HepG2 (cell line): ENCODE data around the gene CIITA. TPM values are rescaled to one million over a fixed set of nuclear protein-coding genes. Genes with fewer than 3 reads are reported as not detected.

Experiments used
- ATAC-seq: fragments of 200-7000 bp; cut with Tn5 transposase; 3 replicates; pipeline ENCODE4 v1.9.1; 2020; ENCODE audit warnings: mild to moderate bottlenecking, moderate library complexity
- BruUV-seq: library from RNA; stranded (reverse); fragments of 400-500 nt; replicated peaks from 2 replicates; lab custom pipeline; 2021; lab: Mats Ljungman, UMichigan
- CTCF ChIA-PET: fragments of 300-600 bp; formaldehyde crosslinking; extraction: SDS; loops from one replicate; lab custom pipeline; 2021; ENCODE audit warnings: low total read pairs, inconsistent platforms, low intra/inter-chr PET ratio; lab: Yijun Ruan, JAX
- POLR2A ChIA-PET: fragments of 350-600 bp; sonication (Branson Sonifier 250); formaldehyde crosslinking; loops from one replicate; lab custom pipeline; 2020; ENCODE audit warnings: antibody characterized with exemption, inconsistent platforms; lab: Yijun Ruan, JAX
- DNase-seq: peaks from one replicate; pipeline ENCODE4 v3.0.0-alpha.2; 2015; ENCODE audit warnings: low spot score
- FAIRE-seq: peaks from 3 replicates; lab custom pipeline; 2011; peaks lifted over from hg19 to GRCh38; lab: Jason Lieb, UNC
- H2AFZ ChIP-seq: one replicate; pipeline ENCODE4 v1.6.1; 2011; ENCODE audit warnings: low read length, inconsistent platforms
- H3K27ac ChIP-seq: fragments of 300-600 bp; 3 replicates; pipeline ENCODE4 v1.8.0; 2011; ENCODE audit warnings: mixed run types, mild to moderate bottlenecking, mixed read lengths, low read length, inconsistent platforms; ENCODE audit not compliant: insufficient read depth; ENCODE audit errors: extremely low read length
- H3K27me3 ChIP-seq, 2 experiments: fragments of 200-600 bp in 1 of 2; 2 replicates in 1 of 2; 3 replicates in 1 of 2; pipeline versions ENCODE4 v1.6.0 to v1.8.0; 2011; ENCODE audit warnings: low read length in 2 of 2, mild to moderate bottlenecking in 2 of 2, moderate library complexity in 2 of 2, inconsistent platforms in 1 of 2; ENCODE audit not compliant: insufficient read depth in 2 of 2, control insufficient read depth in 1 of 2
- H3K36me3 ChIP-seq, 2 experiments: fragments of 200-600 bp in 1 of 2; replicated peaks in 1 of 2; 2 replicates in 1 of 2; 3 replicates in 1 of 2; pipeline versions ENCODE4 v1.5.1 to v1.8.0; 2011; ENCODE audit warnings: low read length in 2 of 2, inconsistent platforms in 1 of 2; ENCODE audit not compliant: insufficient read depth in 2 of 2, control insufficient read depth in 1 of 2
- H3K4me1 ChIP-seq: 2 replicates; pipeline ENCODE4 v1.5.1; 2012; ENCODE audit warnings: low read length, inconsistent platforms; ENCODE audit not compliant: insufficient read depth
- H3K4me2 ChIP-seq: 2 replicates; pipeline ENCODE4 v1.6.0; 2011; ENCODE audit warnings: low read depth, low read length, inconsistent platforms
- H3K4me3 ChIP-seq, 3 experiments: fragments of 200-600 bp in 1 of 3; sonication (generic), shearing (Covaris generic) in 1 of 3; replicated peaks in 1 of 3; 2 replicates each; pipeline ENCODE4 v1.5.1; 2011 to 2016; ENCODE audit warnings: low read length in 3 of 3, inconsistent platforms in 2 of 3, low read depth in 2 of 3, mild to moderate bottlenecking in 2 of 3, control low read depth in 1 of 3, mixed read lengths in 1 of 3; ENCODE audit not compliant: insufficient read depth in 1 of 3
- H3K79me2 ChIP-seq: one replicate; pipeline ENCODE4 v1.6.1; 2011; ENCODE audit warnings: low read length, inconsistent platforms; ENCODE audit not compliant: insufficient read depth
- H3K9ac ChIP-seq: 2 replicates; pipeline ENCODE4 v1.6.0; 2011; ENCODE audit warnings: mild to moderate bottlenecking, low read depth, low read length, inconsistent platforms; ENCODE audit not compliant: insufficient read depth
- H3K9me3 ChIP-seq: 2 replicates; pipeline ENCODE4 v1.5.1; 2012; ENCODE audit warnings: mild to moderate bottlenecking, low read length
- H4K20me1 ChIP-seq: 2 replicates; pipeline ENCODE4 v1.6.0; 2011; ENCODE audit warnings: inconsistent platforms, mild to moderate bottlenecking, low read length, moderate library complexity; ENCODE audit not compliant: insufficient read depth
- ARHGAP35 ChIP-seq: sonication (generic); formaldehyde crosslinking; IDR thresholded peaks from 2 replicates; pipeline ENCODE4 v1.9.0; 2022; ENCODE audit warnings: mild to moderate bottlenecking, inconsistent platforms, moderate library complexity, missing genetic modification reagents, borderline replicate concordance
- BRCA1 ChIP-seq: sonication (generic); formaldehyde crosslinking; IDR thresholded peaks from 2 replicates; pipeline ENCODE4 v1.4.0; 2020; ENCODE audit warnings: missing genetic modification reagents
- ELF3 ChIP-seq: IDR thresholded peaks from 2 replicates; pipeline ENCODE4 v1.6.1; 2016; ENCODE audit warnings: missing genetic modification reagents, missing compliant biosample characterization
- MAF1 ChIP-seq: sonication (generic); formaldehyde crosslinking; IDR thresholded peaks from 2 replicates; pipeline ENCODE4 v1.5.0; 2020; ENCODE audit warnings: missing genetic modification reagents, borderline replicate concordance
- RFX5 ChIP-seq: IDR thresholded peaks from 2 replicates; pipeline ENCODE4 v1.6.1; 2011; ENCODE audit warnings: low read depth, low read length, improper control_type of control experiment
- SOX6 ChIP-seq, 2 experiments: fragments of 450-650 bp in 1 of 2; sonication (generic) in 1 of 2; formaldehyde crosslinking in 1 of 2; IDR thresholded peaks; 2 replicates each; pipeline versions ENCODE4 v1.4.0 to v1.6.1; 2017 to 2020; ENCODE audit warnings: antibody characterized with exemption in 1 of 2, mild to moderate bottlenecking in 1 of 2, missing genetic modification reagents in 1 of 2
- ZNF747 ChIP-seq: sonication (generic); formaldehyde crosslinking; IDR thresholded peaks from 2 replicates; pipeline ENCODE4 v1.8.1; 2023; ENCODE audit warnings: missing genetic modification reagents, mild to moderate bottlenecking, borderline replicate concordance
- WGBS: methylation state at CpG from one replicate; pipeline ENCODE4 v1.1.6; 2017; ENCODE audit warnings: low lambda C conversion rate; 5-methylcytosine and 5-hydroxymethylcytosine counted together
- in situ Hi-C: cut with HindIII; loops from 2 replicates; pipeline ENCODE4 v1.10.0; 2017; ENCODE audit warnings: low pct_unique_long_range_greater_than_20kb; ENCODE audit not compliant: extremely low pct_ligation_motif_present
- intact Hi-C: fragments of 100-400 bp; cut with micrococcal nuclease; formaldehyde crosslinking; loops from one replicate; pipeline ENCODE4 v1.10.0; 2022; ENCODE audit not compliant: unreplicated experiment
- polyA plus RNA-seq, 8 experiments: library from polyadenylated mRNA; depleted of rRNA in 3 of 8; stranded (reverse) in 7 of 8; unstranded in 1 of 8; fragments of >200 nt; fragmentation: Illumina TruSeq in 4 of 8; extraction: Trizol in 4 of 8; gene quantifications; 2 replicates each; pipeline versions ENCODE4 v1.2.1 to v1.2.3, GENCODE V29; 2011 to 2016; ENCODE audit warnings: low read depth in 4 of 8, missing spikeins in 1 of 8, mixed read lengths in 1 of 8; ENCODE audit not compliant: insufficient read depth in 1 of 8
- total RNA-seq, 5 experiments: library from RNA; depleted of rRNA; stranded (reverse); fragments of >200 nt; fragmentation: Illumina TruSeq; extraction: Trizol; gene quantifications; 2 replicates each; pipeline ENCODE4 v1.2.3, GENCODE V29; 2016; ENCODE audit warnings: low read depth in 1 of 5
- TF ChIP-seq, protein P1 (sequence below), 2 experiments: IDR thresholded peaks; 2 replicates each; pipeline ENCODE4 v1.6.1; 2011 to 2012; ENCODE audit warnings: low read length in 2 of 2, borderline replicate concordance in 1 of 2, low read depth in 1 of 2, mild to moderate bottlenecking in 1 of 2, moderate library complexity in 1 of 2
- TF ChIP-seq, protein P2 (sequence below): sonication (generic); formaldehyde crosslinking; IDR thresholded peaks from 2 replicates; pipeline ENCODE4 v1.4.0; 2020; ENCODE audit warnings: missing genetic modification reagents, low read depth, mild to moderate bottlenecking, borderline replicate concordance
- TF ChIP-seq, protein P3 (sequence below): IDR thresholded peaks from 2 replicates; pipeline ENCODE4 v1.6.1; 2016; ENCODE audit warnings: low read depth
- TF ChIP-seq, protein P4 (sequence below): IDR thresholded peaks from 2 replicates; pipeline ENCODE4 v1.6.1; 2016; ENCODE audit warnings: low read depth, control low read depth
- TF ChIP-seq, protein P5 (sequence below): sonication (generic); formaldehyde crosslinking; IDR thresholded peaks from 2 replicates; pipeline ENCODE4 v1.5.0; 2020; ENCODE audit warnings: mild to moderate bottlenecking, missing genetic modification reagents

CIITA gene
- total and polyA plus RNA-seq, 2 of the 13 experiments (the other 11 are each of a cell fraction or from before 2014, with no cell fraction given): 0.08 to 0.09 TPM

DNA sequence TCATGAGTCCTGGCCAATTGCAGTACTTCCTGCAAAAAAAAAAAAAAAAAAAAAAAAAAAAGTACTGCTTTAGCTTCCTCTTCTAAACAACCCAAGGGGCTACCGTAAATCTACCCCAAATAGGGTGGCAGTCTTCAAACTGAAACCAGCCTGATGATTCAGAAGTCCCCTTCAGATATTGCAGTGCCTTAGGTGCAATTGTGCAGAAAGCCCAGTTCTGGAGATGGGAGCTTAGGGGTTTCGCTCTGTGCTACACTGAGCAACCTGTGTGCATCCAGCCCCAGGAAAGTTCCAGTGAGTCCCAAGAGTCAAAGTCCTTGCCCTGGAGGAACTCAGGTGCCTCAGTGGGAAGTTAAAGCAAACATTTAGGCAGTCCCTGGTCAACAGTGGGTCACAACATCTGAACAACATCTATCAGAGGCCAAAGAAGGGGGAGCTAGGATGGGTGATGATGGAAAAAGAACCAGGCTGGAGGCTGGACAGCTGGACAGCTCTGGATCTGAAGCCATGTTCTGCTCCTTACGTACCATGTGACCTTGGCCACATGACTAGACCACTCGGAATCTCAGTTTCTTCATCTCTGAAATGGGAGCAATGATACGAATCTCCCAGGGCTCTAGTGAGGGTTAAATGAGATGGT is 6.7 kb upstream of the CIITA start:
- FAIRE-seq: peak; percentile 73
- in situ Hi-C loops (no loop called here), intact Hi-C loops (no loop called here)
- no peak overlapping the region for H3K27ac ChIP-seq
- no peaks in the 10 kb centered on the region for H3K36me3 ChIP-seq
- POLR2A ChIA-PET: interaction anchor here (0.8 kb wide), 1 partner anchor 126 kb away, joined by 4 read pairs; no protein-coding TSS in a partner anchor
- no peaks in the 10 kb centered on the region for H4K20me1 ChIP-seq
- H3K27me3 ChIP-seq: peaks cover 3 to 22% of the 10 kb centered on the region in 2 experiments; a peak in 3 of 5 replicates
- no peaks in the 10 kb centered on the region for H3K9me3 ChIP-seq
- peak; percentile 64 for DNase-seq
- no peaks in the 10 kb centered on the region for H3K79me2 ChIP-seq
- H2AFZ ChIP-seq: no peak overlapping the region
- peak; percentile 67 for ATAC-seq
- CTCF ChIA-PET: no interaction called here
- no peak overlapping the region for H3K9ac ChIP-seq
- H3K4me2 ChIP-seq: peak overlapping the region; percentile 50
- no peak overlapping the region for H3K4me3 ChIP-seq
- peaks cover 39% of the 10 kb centered on the region for H3K4me1 ChIP-seq
- WGBS: 12% methylated on average over 5 of the region's 5 CpGs
- no TSS peak for BruUV-seq
- TF ChIP-seq BRCA1 (0 out of 2 replicates have a peak, but pooled peaks have one; percentile 37), SOX6 (IDR thresholded peaks at IDR 0.05) (no peak), SOX6 (CRISPR knock-in tag; IDR thresholded peaks at IDR 0.05) (no peak), MAF1 (CRISPR knock-in tag) (0 out of 2 replicates have a peak, but pooled peaks have one; percentile 35), ARHGAP35 (CRISPR knock-in tag) (no peak), ELF3 (CRISPR knock-in tag) (peak; percentile 71; the same call in 1 of the 2 replicates), RFX5 (no peak), ZNF747 (CRISPR knock-in tag) (no peak)
- TF ChIP-seq, protein P1, sequence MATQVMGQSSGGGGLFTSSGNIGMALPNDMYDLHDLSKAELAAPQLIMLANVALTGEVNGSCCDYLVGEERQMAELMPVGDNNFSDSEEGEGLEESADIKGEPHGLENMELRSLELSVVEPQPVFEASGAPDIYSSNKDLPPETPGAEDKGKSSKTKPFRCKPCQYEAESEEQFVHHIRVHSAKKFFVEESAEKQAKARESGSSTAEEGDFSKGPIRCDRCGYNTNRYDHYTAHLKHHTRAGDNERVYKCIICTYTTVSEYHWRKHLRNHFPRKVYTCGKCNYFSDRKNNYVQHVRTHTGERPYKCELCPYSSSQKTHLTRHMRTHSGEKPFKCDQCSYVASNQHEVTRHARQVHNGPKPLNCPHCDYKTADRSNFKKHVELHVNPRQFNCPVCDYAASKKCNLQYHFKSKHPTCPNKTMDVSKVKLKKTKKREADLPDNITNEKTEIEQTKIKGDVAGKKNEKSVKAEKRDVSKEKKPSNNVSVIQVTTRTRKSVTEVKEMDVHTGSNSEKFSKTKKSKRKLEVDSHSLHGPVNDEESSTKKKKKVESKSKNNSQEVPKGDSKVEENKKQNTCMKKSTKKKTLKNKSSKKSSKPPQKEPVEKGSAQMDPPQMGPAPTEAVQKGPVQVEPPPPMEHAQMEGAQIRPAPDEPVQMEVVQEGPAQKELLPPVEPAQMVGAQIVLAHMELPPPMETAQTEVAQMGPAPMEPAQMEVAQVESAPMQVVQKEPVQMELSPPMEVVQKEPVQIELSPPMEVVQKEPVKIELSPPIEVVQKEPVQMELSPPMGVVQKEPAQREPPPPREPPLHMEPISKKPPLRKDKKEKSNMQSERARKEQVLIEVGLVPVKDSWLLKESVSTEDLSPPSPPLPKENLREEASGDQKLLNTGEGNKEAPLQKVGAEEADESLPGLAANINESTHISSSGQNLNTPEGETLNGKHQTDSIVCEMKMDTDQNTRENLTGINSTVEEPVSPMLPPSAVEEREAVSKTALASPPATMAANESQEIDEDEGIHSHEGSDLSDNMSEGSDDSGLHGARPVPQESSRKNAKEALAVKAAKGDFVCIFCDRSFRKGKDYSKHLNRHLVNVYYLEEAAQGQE (IDR thresholded peaks at IDR 0.05; ENCODE audit: borderline replicate concordance in 1 of 2, low read depth in 1 of 2, low read length in 2 of 2): peak; percentile 28 to 85
- TF ChIP-seq, protein P2, sequence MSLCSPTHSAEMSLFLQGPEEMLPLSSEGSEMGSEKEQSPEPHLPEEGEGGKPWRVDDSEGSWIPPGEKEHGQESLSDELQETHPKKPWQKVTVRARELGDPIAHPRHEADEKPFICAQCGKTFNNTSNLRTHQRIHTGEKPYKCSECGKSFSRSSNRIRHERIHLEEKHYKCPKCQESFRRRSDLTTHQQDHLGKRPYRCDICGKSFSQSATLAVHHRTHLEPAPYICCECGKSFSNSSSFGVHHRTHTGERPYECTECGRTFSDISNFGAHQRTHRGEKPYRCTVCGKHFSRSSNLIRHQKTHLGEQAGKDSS: no peak
- TF ChIP-seq, protein P3, sequence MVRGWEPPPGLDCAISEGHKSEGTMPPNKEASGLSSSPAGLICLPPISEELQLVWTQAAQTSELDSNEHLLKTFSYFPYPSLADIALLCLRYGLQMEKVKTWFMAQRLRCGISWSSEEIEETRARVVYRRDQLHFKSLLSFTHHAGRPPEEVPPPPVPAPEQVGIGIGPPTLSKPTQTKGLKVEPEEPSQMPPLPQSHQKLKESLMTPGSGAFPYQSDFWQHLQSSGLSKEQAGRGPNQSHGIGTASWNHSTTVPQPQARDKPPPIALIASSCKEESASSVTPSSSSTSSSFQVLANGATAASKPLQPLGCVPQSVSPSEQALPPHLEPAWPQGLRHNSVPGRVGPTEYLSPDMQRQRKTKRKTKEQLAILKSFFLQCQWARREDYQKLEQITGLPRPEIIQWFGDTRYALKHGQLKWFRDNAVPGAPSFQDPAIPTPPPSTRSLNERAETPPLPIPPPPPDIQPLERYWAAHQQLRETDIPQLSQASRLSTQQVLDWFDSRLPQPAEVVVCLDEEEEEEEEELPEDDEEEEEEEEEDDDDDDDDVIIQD (CRISPR knock-in tag): peak; percentile 20; the same call in 1 of the 2 replicates
- TF ChIP-seq, protein P4, sequence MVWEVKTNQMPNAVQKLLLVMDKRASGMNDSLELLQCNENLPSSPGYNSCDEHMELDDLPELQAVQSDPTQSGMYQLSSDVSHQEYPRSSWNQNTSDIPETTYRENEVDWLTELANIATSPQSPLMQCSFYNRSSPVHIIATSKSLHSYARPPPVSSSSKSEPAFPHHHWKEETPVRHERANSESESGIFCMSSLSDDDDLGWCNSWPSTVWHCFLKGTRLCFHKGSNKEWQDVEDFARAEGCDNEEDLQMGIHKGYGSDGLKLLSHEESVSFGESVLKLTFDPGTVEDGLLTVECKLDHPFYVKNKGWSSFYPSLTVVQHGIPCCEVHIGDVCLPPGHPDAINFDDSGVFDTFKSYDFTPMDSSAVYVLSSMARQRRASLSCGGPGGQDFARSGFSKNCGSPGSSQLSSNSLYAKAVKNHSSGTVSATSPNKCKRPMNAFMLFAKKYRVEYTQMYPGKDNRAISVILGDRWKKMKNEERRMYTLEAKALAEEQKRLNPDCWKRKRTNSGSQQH (CRISPR knock-in tag): 0 out of 2 replicates have a peak, but pooled peaks have one; percentile 2
- TF ChIP-seq, protein P5, sequence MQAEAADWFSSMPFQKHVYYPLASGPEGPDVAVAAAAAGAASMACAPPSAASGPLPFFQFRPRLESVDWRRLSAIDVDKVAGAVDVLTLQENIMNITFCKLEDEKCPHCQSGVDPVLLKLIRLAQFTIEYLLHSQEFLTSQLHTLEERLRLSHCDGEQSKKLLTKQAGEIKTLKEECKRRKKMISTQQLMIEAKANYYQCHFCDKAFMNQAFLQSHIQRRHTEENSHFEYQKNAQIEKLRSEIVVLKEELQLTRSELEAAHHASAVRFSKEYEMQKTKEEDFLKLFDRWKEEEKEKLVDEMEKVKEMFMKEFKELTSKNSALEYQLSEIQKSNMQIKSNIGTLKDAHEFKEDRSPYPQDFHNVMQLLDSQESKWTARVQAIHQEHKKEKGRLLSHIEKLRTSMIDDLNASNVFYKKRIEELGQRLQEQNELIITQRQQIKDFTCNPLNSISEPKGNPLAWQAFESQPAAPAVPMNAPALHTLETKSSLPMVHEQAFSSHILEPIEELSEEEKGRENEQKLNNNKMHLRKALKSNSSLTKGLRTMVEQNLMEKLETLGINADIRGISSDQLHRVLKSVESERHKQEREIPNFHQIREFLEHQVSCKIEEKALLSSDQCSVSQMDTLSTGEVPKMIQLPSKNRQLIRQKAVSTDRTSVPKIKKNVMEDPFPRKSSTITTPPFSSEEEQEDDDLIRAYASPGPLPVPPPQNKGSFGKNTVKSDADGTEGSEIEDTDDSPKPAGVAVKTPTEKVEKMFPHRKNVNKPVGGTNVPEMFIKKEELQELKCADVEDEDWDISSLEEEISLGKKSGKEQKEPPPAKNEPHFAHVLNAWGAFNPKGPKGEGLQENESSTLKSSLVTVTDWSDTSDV (CRISPR knock-in tag): no peak
